MM.1S (cell line): ENCODE results near the gene TBRG4.
A peak's percentile ranks its signal among the peaks of the same experiment; 100 is the strongest.
"Not testable (repeated sequence)": the region's sequence is repeated elsewhere in the genome, so short reads cannot be mapped to it uniquely, and the experiment has no call there.

Experiments
- DNase-seq: peaks from one replicate; pipeline ENCODE4 v3.0.0-alpha.2; 2015
- H2AFZ ChIP-seq: fragments of 300-600 bp; sonication (generic); 2 replicates; pipeline ENCODE4 v1.6.0; 2016; ENCODE audit warnings: antibody characterized with exemption, low read length
- H3F3A ChIP-seq: fragments of 300-600 bp; sonication (generic); 2 replicates; pipeline ENCODE4 v1.6.1; 2016; ENCODE audit warnings: mild to moderate bottlenecking, antibody characterized with exemption, low read length, moderate library complexity, mixed read lengths; ENCODE audit not compliant: insufficient read depth
- H3K27ac ChIP-seq: fragments of 300-600 bp; sonication (generic); 2 replicates; pipeline ENCODE4 v1.5.1; 2016; ENCODE audit warnings: mild to moderate bottlenecking, low read length
- H3K27me3 ChIP-seq: fragments of 300-600 bp; sonication (generic); replicated peaks from 2 replicates; pipeline ENCODE4 v1.6.0; 2016; ENCODE audit warnings: low read length; ENCODE audit not compliant: insufficient read depth
- H3K36me3 ChIP-seq: fragments of 300-600 bp; sonication (generic); replicated peaks from 2 replicates; pipeline ENCODE4 v1.6.1; 2016; ENCODE audit warnings: mild to moderate bottlenecking, low read length, mixed read lengths; ENCODE audit not compliant: insufficient read depth
- H3K4me1 ChIP-seq: fragments of 300-600 bp; sonication (generic); 2 replicates; pipeline ENCODE4 v1.6.1; 2016; ENCODE audit warnings: low read length, mixed read lengths
- H3K4me2 ChIP-seq: fragments of 300-600 bp; sonication (generic); 2 replicates; pipeline ENCODE4 v1.6.0; 2016; ENCODE audit warnings: low read depth, low read length
- H3K4me3 ChIP-seq: fragments of 300-600 bp; sonication (generic); 2 replicates; pipeline ENCODE4 v1.5.1; 2016; ENCODE audit warnings: low read length, mixed read lengths
- H3K79me2 ChIP-seq: fragments of 300-600 bp; sonication (generic); 2 replicates; pipeline ENCODE4 v1.6.1; 2016; ENCODE audit warnings: mixed run types, low read length, mixed read lengths
- H3K9ac ChIP-seq: fragments of 300-600 bp; sonication (generic); 2 replicates; pipeline ENCODE4 v1.6.1; 2016; ENCODE audit warnings: low read length, mixed read lengths
- H3K9me2 ChIP-seq: fragments of 300-600 bp; sonication (generic); replicated peaks from 2 replicates; pipeline ENCODE4 v1.6.1; 2016; ENCODE audit warnings: mild to moderate bottlenecking, low read length, mixed read lengths; ENCODE audit not compliant: insufficient read depth
- H3K9me3 ChIP-seq: fragments of 300-600 bp; sonication (generic); replicated peaks from 2 replicates; pipeline ENCODE4 v1.6.1; 2016; ENCODE audit warnings: mild to moderate bottlenecking, low read length, mixed read lengths; ENCODE audit not compliant: insufficient read depth
- H4K20me1 ChIP-seq: fragments of 300-600 bp; sonication (generic); 2 replicates; pipeline ENCODE4 v1.6.1; 2016; ENCODE audit warnings: mild to moderate bottlenecking, low read length, moderate library complexity, mixed read lengths; ENCODE audit not compliant: insufficient read depth
- CTCF ChIP-seq: fragments of 300-600 bp; sonication (generic); IDR thresholded peaks from 2 replicates; pipeline ENCODE4 v1.5.1; 2016; ENCODE audit warnings: antibody characterized with exemption, low read length, mixed read lengths
- EZH2 ChIP-seq: fragments of 300-600 bp; sonication (generic); optimal IDR thresholded peaks from 2 replicates; pipeline ENCODE3; 2017; ENCODE audit warnings: low read depth, mild to moderate bottlenecking, antibody characterized with exemption, low read length, mixed read lengths
- EZH2phosphoT487 ChIP-seq: fragments of 300-600 bp; sonication (generic); IDR thresholded peaks from 2 replicates; pipeline ENCODE4 v1.6.1; 2018; ENCODE audit warnings: antibody characterized with exemption, low read length

The TBRG4 gene

GRCh38 chr7:45116048-45116447, 4.6 kb upstream of the TBRG4 start:
- no peak overlapping the region for H3K4me2 ChIP-seq
- DNase-seq: no peak
- no peak overlapping the region for H3K27ac ChIP-seq
- H3K4me3 ChIP-seq: no peak overlapping the region
- peaks cover 5% of the 10 kb centered on the region for H3K79me2 ChIP-seq
- H3K4me1 ChIP-seq: no peaks in the 10 kb centered on the region
- no peaks in the 10 kb centered on the region for H3K9me3 ChIP-seq
- H3K27me3 ChIP-seq: no peaks in the 10 kb centered on the region
- no peak overlapping the region for H2AFZ ChIP-seq
- no peak overlapping the region for H3K9ac ChIP-seq
- H3K9me2 ChIP-seq: no peaks in the 10 kb centered on the region
- no peaks in the 10 kb centered on the region for H4K20me1 ChIP-seq
- H3K36me3 ChIP-seq: no peaks in the 10 kb centered on the region
- H3F3A ChIP-seq: peaks cover 9% of the 10 kb centered on the region
- TF ChIP-seq EZH2: no peak
- TF ChIP-seq EZH2phosphoT487: no peak
- TF ChIP-seq CTCF: no peak

DNA sequence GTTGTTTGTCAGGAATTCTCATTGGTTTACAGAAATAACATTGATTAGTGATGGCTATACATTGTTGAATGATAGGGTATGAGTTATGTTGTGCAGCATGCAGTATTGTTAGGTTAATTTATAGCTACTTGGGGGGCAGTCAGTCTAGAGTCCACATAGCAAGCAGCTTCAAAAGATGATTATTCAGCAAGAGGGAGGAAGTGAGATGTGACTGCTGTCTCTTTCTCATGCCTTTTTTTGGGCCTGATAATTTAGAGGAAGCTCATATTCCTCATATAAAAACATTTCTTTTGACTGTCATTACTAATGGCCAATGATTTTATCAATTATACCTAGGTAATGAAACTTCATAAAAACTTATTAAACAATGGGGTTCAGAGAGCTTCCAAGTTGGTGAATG, 3.4 kb upstream of the TBRG4 start:
- TF ChIP-seq EZH2phosphoT487: no peak
- no peak for TF ChIP-seq CTCF
- TF ChIP-seq EZH2: no peak
- Histone ChIP-seq H3K9me2 (no peaks in the 10 kb centered on the region), H3K79me2 (peaks cover 16% of the 10 kb centered on the region), H3K4me2 (no peak overlapping the region), H3K9ac (no peak overlapping the region), H3K9me3 (no peaks in the 10 kb centered on the region), H3F3A (peaks cover 9% of the 10 kb centered on the region), H2AFZ (no peak overlapping the region), H3K4me3 (no peak overlapping the region), H3K36me3 (no peaks in the 10 kb centered on the region), H3K27ac (no peak overlapping the region), H3K27me3 (no peaks in the 10 kb centered on the region), H4K20me1 (no peaks in the 10 kb centered on the region), H3K4me1 (no peaks in the 10 kb centered on the region)
- DNase-seq: no peak

DNA sequence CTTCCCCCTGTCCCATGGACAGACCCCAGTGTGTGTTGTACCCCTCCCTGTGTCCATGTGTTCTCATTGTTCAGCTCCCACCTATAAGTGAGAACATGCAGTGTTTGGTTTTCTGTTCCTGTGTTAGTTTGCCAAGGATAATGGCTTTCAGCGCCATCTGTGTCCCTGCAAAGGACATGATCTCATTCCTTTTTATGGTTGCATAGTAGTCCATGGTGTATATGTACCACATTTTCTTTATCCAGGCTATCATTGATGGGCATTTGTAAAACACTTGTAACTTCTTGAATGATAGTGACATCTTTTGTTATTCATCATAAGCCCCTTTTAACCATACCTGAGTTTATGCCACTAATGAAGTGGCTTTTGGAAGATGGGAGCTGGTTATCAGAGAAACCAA, 2.8 kb upstream of the TBRG4 start:
- H4K20me1 ChIP-seq, H3K4me1 ChIP-seq, H3K9me3 ChIP-seq, H2AFZ ChIP-seq, H3K36me3 ChIP-seq, DNase-seq, H3K4me3 ChIP-seq, H3K9ac ChIP-seq, H3K27ac ChIP-seq, H3K9me2 ChIP-seq, H3K27me3 ChIP-seq, H3F3A ChIP-seq, H3K4me2 ChIP-seq: not testable (repeated sequence)
- peaks cover 22% of the 10 kb centered on the region for H3K79me2 ChIP-seq

GRCh38 chr7:45112648-45113047, 1.2 kb upstream of the TBRG4 start:
- Histone ChIP-seq H3K9me3 (no peaks in the 10 kb centered on the region), H2AFZ (no peak overlapping the region), H4K20me1 (no peaks in the 10 kb centered on the region), H3K27ac (no peak overlapping the region), H3K4me2 (peak overlapping the region; percentile 52; the same call in 1 of the 2 replicates), H3K79me2 (peaks cover 38% of the 10 kb centered on the region), H3K27me3 (no peaks in the 10 kb centered on the region), H3K36me3 (no peaks in the 10 kb centered on the region), H3K4me3 (peak overlapping the region; percentile 94), H3K4me1 (no peaks in the 10 kb centered on the region), H3K9ac (peak overlapping the region; percentile 95; the same call in 1 of the 2 replicates), H3F3A (peaks cover 9% of the 10 kb centered on the region), H3K9me2 (no peaks in the 10 kb centered on the region)
- no peak for DNase-seq
- TF ChIP-seq CTCF: no peak
- no peak for TF ChIP-seq EZH2
- TF ChIP-seq EZH2phosphoT487: no peak
